Upper lobe of left lung (tissue), 6 donors: ENCODE results near the gene DACH1. TPM values are rescaled to one million over a fixed set of nuclear protein-coding genes. Genes with fewer than 3 reads are reported as not detected.
A peak's percentile ranks its signal among the peaks of the same experiment; 100 is the strongest.

ENCODE experiments used
- ATAC-seq, 2 donors: fragments of 200-7000 bp; cut with Tn5 transposase; one replicate each; pipeline ENCODE4 v1.9.1; 2022; ENCODE audit warnings: mild to moderate bottlenecking in 2 of 2, moderate library complexity in 2 of 2; ENCODE audit not compliant: low FRiP score in 2 of 2
- DNase-seq, 2 donors: peaks; one replicate each; pipeline ENCODE4 v3.0.0-alpha.2; 2019 to 2020
- H3K27ac ChIP-seq, 4 donors: fragments of 200-600 bp; sonication (generic); one replicate each; pipeline ENCODE4 v1.5.1; 2016 to 2019
- H3K27me3 ChIP-seq, 4 donors: fragments of 200-600 bp; sonication (generic); one replicate each; pipeline ENCODE4 v1.5.1; 2017 to 2019
- H3K36me3 ChIP-seq, 4 donors: fragments of 200-600 bp; sonication (generic); one replicate each; pipeline ENCODE4 v1.5.1; 2016 to 2019
- H3K4me1 ChIP-seq, 4 donors: fragments of 200-600 bp; sonication (generic); one replicate each; pipeline ENCODE4 v1.5.1; 2018 to 2019
- H3K4me3 ChIP-seq, 4 donors: fragments of 200-600 bp; sonication (generic); one replicate each; pipeline ENCODE4 v1.5.1; 2017 to 2019; ENCODE audit warnings: mild to moderate bottlenecking in 2 of 4, moderate library complexity in 1 of 4
- H3K9me3 ChIP-seq, 4 donors: fragments of 200-600 bp; sonication (generic); one replicate each; pipeline ENCODE4 v1.5.1; 2018 to 2019
- EP300 ChIP-seq, 4 donors: sonication (generic); formaldehyde crosslinking; IDR thresholded peaks; one replicate each; pipeline ENCODE4 v1.5.1; 2017; ENCODE audit warnings: antibody characterized with exemption in 4 of 4, control low read depth in 2 of 4
- POLR2A ChIP-seq, 4 donors: fragments of 450-650 bp; IDR thresholded peaks; one replicate each; pipeline ENCODE4 v1.5.1; 2016 to 2017; ENCODE audit warnings: antibody characterized with exemption in 4 of 4, mild to moderate bottlenecking in 2 of 4
- POLR2AphosphoS5 ChIP-seq, 2 donors: sonication (generic); formaldehyde crosslinking; IDR thresholded peaks; one replicate each; pipeline ENCODE4 v1.5.1; 2017; ENCODE audit warnings: antibody characterized with exemption in 2 of 2
- WGBS, 2 donors: methylation state at CpG; one replicate each; pipeline ENCODE4 v1.1.5; 2017 to 2018; 5-methylcytosine and 5-hydroxymethylcytosine counted together
- total RNA-seq, 6 donors: library from RNA; depleted of rRNA in 4 of 6; stranded (reverse); fragments of >200 nt in 4 of 6; gene quantifications; one replicate each; pipeline versions ENCODE4 v1.1.0 to v1.2.1, GENCODE V29; 2016 to 2021
- TF ChIP-seq, protein P1 (sequence below), 6 experiments: fragments of 450-650 bp in 4 of 6; fragments of 200-600 bp in 2 of 6; sonication (generic) in 2 of 6; IDR thresholded peaks; one replicate each; pipeline ENCODE4 v1.5.1; 2016 to 2019; ENCODE audit warnings: antibody characterized with exemption in 6 of 6
- donor health status: DM: no; HTN: no; CAD: no; lungs with moderate emphysema.
- donor health status: DM: no; HTN: yes; CAD: no; lungs with severe emphysema.

The DACH1 gene
- total RNA-seq, 6 donors from 2014 or later, result 4.7 to 10.5 (median 6.7) TPM

DNA sequence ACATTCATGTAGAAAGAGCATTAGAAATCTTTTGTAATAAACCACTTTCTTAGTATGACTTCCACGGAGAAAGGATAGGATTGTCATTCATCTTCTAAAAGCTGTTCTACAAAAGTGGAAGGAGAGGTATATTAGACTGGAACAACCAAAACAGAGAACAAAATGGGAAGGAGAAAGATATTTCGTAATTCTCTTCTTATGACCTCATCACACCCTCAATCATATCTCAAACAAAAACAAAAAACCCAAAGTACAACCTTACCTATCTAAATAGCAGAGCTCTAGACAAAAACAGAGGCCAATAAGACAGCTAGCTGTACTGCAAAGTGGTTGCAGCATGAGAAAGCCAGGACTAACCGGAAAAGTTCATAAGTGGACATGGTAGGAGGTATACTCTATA lies 46.3 kb downstream of the DACH1 start:
- Histone ChIP-seq H3K4me1 (peaks cover 0 to 4% (median 0%) of the 10 kb centered on the region in 4 donors), H3K4me3 (no peak overlapping the region), H3K27me3 (no peaks in the 10 kb centered on the region), H3K36me3 (no peaks in the 10 kb centered on the region), H3K9me3 (no peaks in the 10 kb centered on the region), H3K27ac (no peak overlapping the region)
- no peak for DNase-seq
- ATAC-seq, result no peak
- 78 to 81% methylated on average over 3 of the region's 3 CpGs for WGBS, 2 donors
- TF ChIP-seq, protein P1, sequence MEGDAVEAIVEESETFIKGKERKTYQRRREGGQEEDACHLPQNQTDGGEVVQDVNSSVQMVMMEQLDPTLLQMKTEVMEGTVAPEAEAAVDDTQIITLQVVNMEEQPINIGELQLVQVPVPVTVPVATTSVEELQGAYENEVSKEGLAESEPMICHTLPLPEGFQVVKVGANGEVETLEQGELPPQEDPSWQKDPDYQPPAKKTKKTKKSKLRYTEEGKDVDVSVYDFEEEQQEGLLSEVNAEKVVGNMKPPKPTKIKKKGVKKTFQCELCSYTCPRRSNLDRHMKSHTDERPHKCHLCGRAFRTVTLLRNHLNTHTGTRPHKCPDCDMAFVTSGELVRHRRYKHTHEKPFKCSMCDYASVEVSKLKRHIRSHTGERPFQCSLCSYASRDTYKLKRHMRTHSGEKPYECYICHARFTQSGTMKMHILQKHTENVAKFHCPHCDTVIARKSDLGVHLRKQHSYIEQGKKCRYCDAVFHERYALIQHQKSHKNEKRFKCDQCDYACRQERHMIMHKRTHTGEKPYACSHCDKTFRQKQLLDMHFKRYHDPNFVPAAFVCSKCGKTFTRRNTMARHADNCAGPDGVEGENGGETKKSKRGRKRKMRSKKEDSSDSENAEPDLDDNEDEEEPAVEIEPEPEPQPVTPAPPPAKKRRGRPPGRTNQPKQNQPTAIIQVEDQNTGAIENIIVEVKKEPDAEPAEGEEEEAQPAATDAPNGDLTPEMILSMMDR (IDR thresholded peaks at IDR 0.05), result no peak
- TF ChIP-seq POLR2AphosphoS5 (IDR thresholded peaks at IDR 0.05) (no peak), EP300 (IDR thresholded peaks at IDR 0.05) (no peak), POLR2A (IDR thresholded peaks at IDR 0.05) (no peak)

DNA sequence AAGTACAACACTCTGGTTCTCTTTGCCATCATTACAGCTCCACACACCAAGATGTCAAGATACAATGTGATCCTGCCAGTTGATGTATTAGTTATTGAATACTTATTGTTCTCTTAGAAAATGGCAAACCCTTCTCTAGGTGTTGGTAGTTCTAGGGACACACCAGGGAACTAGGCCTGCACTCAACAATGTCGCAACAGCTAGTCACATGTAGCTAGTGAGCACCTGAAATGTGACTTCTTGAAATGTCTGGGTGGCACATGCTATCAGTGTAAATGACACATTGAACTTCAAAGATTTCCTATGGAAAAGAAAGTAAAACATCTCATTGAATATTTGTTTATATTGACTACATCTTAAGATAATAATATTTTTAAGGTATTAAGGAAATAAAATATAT lies 49.7 kb downstream of the DACH1 start:
- Histone ChIP-seq H3K27ac (no peak overlapping the region), H3K36me3 (no peaks in the 10 kb centered on the region), H3K4me3 (no peak overlapping the region), H3K27me3 (no peaks in the 10 kb centered on the region), H3K9me3 (no peaks in the 10 kb centered on the region), H3K4me1 (no peaks in the 10 kb centered on the region)
- ATAC-seq (no peak), DNase-seq (peak in 1 of 2 donors; percentile 47)
- WGBS, 2 donors, result 100% methylated on average over 1 of the region's 1 CpG
- TF ChIP-seq EP300 (IDR thresholded peaks at IDR 0.05), result no peak
- TF ChIP-seq, protein P1 (IDR thresholded peaks at IDR 0.05), result no peak
- no peak for TF ChIP-seq POLR2AphosphoS5 (IDR thresholded peaks at IDR 0.05)
- TF ChIP-seq POLR2A (IDR thresholded peaks at IDR 0.05), result no peak

DNA sequence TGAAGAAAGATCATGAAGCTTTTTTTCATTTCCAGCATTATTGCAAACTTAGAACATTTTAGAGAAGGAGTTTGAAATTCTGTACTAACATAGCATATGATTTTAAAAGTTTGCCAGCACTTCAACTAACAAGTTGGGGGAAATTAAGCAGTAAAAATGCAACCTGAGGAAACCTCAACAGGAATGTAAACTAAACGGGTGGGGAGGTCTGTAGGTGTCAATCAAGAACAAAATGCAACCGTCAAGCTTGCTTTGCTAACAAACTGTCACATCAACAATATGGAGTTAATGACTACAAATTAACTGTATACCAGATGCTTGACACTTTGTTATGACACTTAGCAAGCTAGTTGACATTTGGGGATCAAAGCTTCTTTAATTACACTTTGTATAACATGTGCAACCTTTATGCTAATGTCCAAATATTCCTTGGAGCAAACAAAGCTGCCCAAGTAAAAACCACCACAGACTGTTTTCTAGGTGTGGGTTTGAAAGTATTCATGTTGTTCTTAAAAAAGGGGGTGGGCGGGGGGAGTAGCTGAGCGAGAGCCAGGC lies 52.1 kb downstream of the DACH1 start:
- Histone ChIP-seq H3K9me3 (no peaks in the 10 kb centered on the region), H3K36me3 (no peaks in the 10 kb centered on the region), H3K4me1 (no peaks in the 10 kb centered on the region), H3K27me3 (no peaks in the 10 kb centered on the region), H3K27ac (no peak overlapping the region), H3K4me3 (no peak overlapping the region)
- ATAC-seq (no peak), DNase-seq (no peak)
- TF ChIP-seq POLR2AphosphoS5 (IDR thresholded peaks at IDR 0.05) (no peak), POLR2A (IDR thresholded peaks at IDR 0.05) (no peak), EP300 (IDR thresholded peaks at IDR 0.05) (no peak)
- TF ChIP-seq, protein P1 (IDR thresholded peaks at IDR 0.05), result no peak
- WGBS, 2 donors, result 45 to 52% methylated on average over 4 of the region's 4 CpGs

DNA sequence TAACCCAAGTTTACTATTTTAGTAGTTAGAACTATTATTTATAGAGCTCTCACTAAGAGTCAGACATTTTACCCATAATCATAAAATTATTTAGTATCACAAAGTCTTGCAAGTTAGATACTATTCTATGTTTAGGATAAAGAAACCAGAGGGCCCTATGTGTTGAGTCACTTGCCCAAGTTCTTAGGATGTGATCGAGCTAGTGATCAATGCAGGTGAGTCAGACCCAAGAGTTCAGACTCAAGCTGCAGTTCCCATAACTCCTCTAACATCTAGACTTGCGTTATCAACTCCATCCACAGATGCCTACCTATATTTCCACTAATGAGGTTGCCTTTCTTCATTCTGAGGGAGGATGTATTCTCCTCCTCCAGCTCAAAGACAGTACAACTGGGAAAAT lies 53.8 kb downstream of the DACH1 start:
- ATAC-seq, result no peak
- no peaks in the 10 kb centered on the region for H3K27me3 ChIP-seq
- no peak overlapping the region for H3K27ac ChIP-seq
- H3K4me3 ChIP-seq, result no peak overlapping the region
- no peak for DNase-seq
- no peaks in the 10 kb centered on the region for H3K4me1 ChIP-seq
- H3K9me3 ChIP-seq, result no peaks in the 10 kb centered on the region
- TF ChIP-seq POLR2A (IDR thresholded peaks at IDR 0.05) (no peak), EP300 (IDR thresholded peaks at IDR 0.05) (no peak), POLR2AphosphoS5 (IDR thresholded peaks at IDR 0.05) (no peak)
- TF ChIP-seq, protein P1 (IDR thresholded peaks at IDR 0.05), result no peak
- no peaks in the 10 kb centered on the region for H3K36me3 ChIP-seq
- 86 to 94% methylated on average over 2 of the region's 2 CpGs for WGBS, 2 donors

DNA sequence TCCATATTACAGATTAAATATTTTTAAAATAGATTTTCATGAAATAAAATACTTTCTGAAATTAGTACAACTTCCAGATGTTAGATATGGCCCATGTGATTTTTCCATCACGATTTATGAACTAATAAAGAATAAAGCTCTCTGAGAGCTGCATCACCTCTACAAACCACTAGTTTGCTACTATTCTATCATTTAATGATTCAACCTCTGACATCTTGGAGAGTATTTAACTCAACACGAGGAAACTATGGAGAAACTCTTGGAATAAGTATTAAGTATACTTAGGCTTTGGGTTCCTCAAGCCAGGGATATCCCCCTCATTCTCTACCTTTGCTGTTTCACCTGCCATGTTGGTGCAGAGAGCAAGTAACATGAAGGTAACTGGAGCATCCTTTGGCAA lies 55.7 kb downstream of the DACH1 start:
- H3K9me3 ChIP-seq, result no peaks in the 10 kb centered on the region
- WGBS, 2 donors, result 77 to 88% methylated on average over 2 of the region's 2 CpGs
- H3K4me1 ChIP-seq, result no peaks in the 10 kb centered on the region
- no peak overlapping the region for H3K4me3 ChIP-seq
- TF ChIP-seq, protein P1 (IDR thresholded peaks at IDR 0.05), result no peak
- TF ChIP-seq POLR2AphosphoS5 (IDR thresholded peaks at IDR 0.05), result no peak
- no peak for TF ChIP-seq EP300 (IDR thresholded peaks at IDR 0.05)
- no peak for TF ChIP-seq POLR2A (IDR thresholded peaks at IDR 0.05)
- DNase-seq, result no peak
- no peak overlapping the region for H3K27ac ChIP-seq
- H3K27me3 ChIP-seq, result no peaks in the 10 kb centered on the region
- no peak for ATAC-seq
- no peaks in the 10 kb centered on the region for H3K36me3 ChIP-seq
